HG02571 (cell line): ENCODE measurements around the gene TOMM40.
"Not testable (repeated sequence)": the region's sequence is repeated elsewhere in the genome, so short reads cannot be mapped to it uniquely, and the experiment has no call there.

Experiments
- ATAC-seq: cut with Tn5 transposase; IDR thresholded peaks from one replicate; pipeline ENCODE4 v1.9.1; 2021; ENCODE audit warnings: mild to moderate bottlenecking, moderate library complexity; ENCODE audit not compliant: unreplicated experiment

Gene TOMM40

GRCh38 chr19:44893332-44894051 lies 2.4 kb downstream of the TOMM40 start:
- no peak for ATAC-seq

- no peak for ATAC-seq
Observed at GRCh38 chr19:44894052-44894400, 3.0 kb downstream of the TOMM40 start.

- no peak for ATAC-seq
Observed at GRCh38 chr19:44894946-44895345, 3.9 kb downstream of the TOMM40 start.

GRCh38 chr19:44897835-44898234 lies 6.8 kb downstream of the TOMM40 start:
- no peak for ATAC-seq

- ATAC-seq: no peak
Observed at GRCh38 chr19:44900328-44901244, 9.5 kb downstream of the TOMM40 start.

GRCh38 chr19:44903216-44903601 lies 12.2 kb downstream of the TOMM40 start:
- no peak for ATAC-seq

GRCh38 chr19:44903602-44904425 lies 12.8 kb downstream of the TOMM40 start:
- ATAC-seq: no peak

GRCh38 chr19:44904426-44904994 lies 13.5 kb downstream of the TOMM40 start:
- no peak for ATAC-seq

- no peak for ATAC-seq
Observed at GRCh38 chr19:44905437-44906160, 14.5 kb downstream of the TOMM40 start, which contains the start of gene APOE. Gene APOE, plus strand, starts transcription at chr19:44905796. Its CDS starts 829 bp downstream, at chr19:44906625.

GRCh38 chr19:44907613-44908012 lies 16.6 kb downstream of the TOMM40 start:
- no peak for ATAC-seq

- no peak for ATAC-seq
Observed at GRCh38 chr19:44908074-44908835, 17.2 kb downstream of the TOMM40 start.

GRCh38 chr19:44908836-44909261 lies 17.8 kb downstream of the TOMM40 start:
- ATAC-seq: no peak

- no peak for ATAC-seq
Observed at GRCh38 chr19:44909775-44910174, 18.7 kb downstream of the TOMM40 start.

GRCh38 chr19:44911896-44912295 lies 20.8 kb downstream of the TOMM40 start:
- not testable (repeated sequence) for ATAC-seq

GRCh38 chr19:44912854-44913253 lies 21.8 kb downstream of the TOMM40 start:
- ATAC-seq: no peak

GRCh38 chr19:44913512-44914432 lies 22.7 kb downstream of the TOMM40 start:
- not testable (repeated sequence) for ATAC-seq

- peak; percentile 89 for ATAC-seq
Observed at GRCh38 chr19:44914433-44915206, 23.6 kb downstream of the TOMM40 start, which contains the start of gene APOC1. Gene APOC1, plus strand, starts transcription at chr19:44914608. Its CDS starts 284 bp downstream, at chr19:44914892.
